HG02642 (cell line): ENCODE measurements around the gene NLGN4X.

Source experiments
- ATAC-seq: cut with Tn5 transposase; IDR thresholded peaks from one replicate; pipeline ENCODE4 v1.9.1; 2021; ENCODE audit warnings: mild to moderate bottlenecking; ENCODE audit not compliant: unreplicated experiment, poor library complexity

NLGN4X gene

DNA sequence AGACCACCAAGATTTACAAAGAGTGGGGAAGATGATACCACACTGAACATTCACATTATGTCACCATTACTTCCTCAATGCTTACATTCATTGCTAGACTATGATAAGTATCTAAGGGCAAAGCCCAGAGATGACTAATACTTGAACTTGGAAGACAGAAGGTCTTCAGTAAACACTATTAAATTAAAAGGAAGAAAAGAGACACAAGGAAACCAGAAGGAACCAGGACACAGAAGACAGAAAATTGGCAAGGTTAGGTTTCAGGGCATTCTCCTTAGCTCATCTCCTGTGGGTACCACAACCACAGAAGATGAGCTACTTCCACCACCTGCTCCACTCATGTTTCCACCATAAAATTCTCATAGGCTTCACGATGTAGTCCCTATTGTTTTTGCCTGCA, 64.9 kb downstream of the NLGN4X start:
- ATAC-seq: no peak

DNA sequence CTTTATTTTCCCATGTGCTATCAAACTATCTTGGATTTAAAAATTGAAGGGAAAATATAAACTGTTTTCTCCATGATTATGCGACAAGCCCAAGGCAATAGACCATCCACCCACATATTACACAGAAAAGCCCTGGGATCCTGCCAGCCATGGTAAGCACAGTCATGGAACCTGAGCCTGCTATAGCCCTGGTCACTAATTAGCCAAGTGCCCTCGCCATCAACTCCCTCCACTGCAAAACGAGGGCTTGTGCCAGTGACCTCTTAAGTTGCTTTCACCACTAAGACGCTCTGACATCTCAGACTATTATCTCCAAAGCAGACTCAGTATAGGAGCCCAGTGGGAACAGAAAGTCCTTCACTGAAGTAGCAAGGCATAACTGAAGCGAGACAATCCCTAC, 69.2 kb downstream of the NLGN4X start:
- no peak for ATAC-seq

DNA sequence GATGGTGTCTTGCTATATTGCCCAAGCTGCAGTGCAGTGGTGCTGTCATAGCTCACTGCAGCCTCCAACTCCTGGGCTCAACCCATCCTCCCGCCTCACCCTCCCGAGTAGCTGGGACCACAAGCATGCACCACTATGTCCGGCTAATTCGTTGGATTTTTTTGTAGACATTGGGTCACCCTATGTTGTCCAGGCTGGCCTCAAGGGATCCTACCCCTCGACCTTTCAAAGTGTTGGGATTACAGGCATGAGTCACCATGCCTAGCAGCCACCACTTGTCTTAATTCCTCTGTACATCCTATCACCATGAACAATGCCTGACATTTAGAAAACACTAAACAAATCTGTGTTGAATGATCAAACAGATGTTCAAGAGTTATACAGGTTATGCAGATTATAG, 76.7 kb downstream of the NLGN4X start:
- ATAC-seq: no peak

DNA sequence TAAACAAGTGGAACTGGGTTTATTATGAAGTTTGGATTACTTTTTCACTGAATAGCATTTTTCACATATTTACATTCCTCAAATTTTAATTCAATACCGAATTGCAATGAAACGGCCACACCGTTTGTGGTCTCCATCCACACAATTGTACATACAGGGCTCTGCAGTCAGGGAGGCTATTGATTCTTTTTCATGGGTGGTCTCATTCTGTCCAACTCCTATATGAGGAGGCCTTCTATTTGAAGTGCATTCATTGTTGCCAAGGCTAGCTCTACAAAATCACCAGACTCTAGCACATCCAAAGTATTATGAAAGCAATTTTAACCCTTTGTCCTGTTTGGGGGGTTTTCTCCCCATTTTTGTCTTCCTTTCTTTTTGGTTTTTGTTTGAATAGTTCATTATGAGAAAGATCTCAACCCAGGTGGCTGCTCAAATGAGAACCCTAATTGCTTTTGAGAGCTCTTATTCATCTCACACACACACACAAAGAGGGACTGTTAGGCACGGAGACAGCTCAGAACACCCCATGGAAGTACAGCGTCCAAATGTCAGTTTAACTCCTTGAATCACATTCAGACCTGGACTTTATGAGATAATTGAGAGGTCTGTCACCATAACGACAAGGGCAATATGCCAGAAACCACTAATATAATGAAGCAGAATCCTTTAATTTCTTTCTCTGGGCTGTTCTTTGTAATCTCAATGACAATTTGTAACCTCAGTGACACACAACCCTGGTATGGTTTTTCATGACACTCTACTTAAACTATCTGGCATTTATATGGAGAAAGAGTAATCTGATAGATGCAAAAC, 79.4 kb downstream of the NLGN4X start:
- no peak for ATAC-seq

DNA sequence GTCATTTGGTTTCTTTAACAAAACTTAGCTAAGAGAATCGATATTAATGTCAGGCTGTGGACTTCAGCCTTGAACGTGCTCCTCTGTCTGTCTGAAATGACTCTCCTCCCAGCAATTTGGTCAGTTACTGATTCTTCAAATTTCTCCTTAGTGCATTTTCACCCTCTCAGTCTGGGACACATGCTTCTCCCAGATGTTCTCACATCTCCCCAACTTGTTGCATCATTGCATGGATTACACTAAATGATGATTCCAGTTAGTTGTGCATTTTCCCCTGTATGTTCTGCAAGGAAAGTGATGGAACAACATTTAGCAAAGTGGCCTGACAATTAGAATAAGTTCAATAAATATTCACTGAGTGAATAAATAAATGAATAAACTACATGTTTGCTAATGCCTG, 94.4 kb downstream of the NLGN4X start:
- no peak for ATAC-seq

DNA sequence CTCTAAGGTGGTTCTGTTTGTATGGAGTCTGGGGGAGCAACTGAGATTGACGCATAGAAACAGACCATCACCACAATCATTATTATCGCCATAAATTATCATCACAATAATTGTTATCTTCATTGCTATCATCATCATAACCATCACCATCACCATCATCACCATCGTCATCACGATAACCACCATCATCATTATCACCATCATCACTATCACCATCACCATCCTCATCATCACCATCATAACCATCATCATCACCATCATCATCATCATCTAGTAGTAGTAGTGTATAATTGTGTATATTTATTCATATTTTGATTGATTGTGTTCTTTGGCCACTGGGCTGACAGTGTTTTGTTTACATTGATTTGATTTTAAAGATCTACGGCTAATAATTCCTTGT, 95.7 kb downstream of the NLGN4X start:
- ATAC-seq: no peak

DNA sequence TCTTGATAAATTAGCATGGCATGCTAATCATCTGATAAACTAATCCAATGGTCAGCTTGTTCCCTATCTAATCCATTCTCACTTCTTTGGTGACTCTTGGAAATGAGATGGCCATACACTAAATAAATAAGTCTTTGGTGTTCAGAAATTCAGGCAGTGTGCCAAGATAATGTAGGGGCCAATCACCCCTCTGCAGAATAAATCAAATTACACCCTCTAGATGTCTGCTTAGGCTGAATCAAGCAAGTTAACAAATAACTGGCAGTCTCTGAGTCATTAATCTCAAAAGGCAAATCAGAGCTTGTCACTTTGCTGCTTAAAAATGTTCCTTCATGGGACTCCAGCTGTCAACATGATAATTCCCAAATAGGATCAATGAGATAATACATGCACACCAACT, 97.4 kb downstream of the NLGN4X start:
- no peak for ATAC-seq

DNA sequence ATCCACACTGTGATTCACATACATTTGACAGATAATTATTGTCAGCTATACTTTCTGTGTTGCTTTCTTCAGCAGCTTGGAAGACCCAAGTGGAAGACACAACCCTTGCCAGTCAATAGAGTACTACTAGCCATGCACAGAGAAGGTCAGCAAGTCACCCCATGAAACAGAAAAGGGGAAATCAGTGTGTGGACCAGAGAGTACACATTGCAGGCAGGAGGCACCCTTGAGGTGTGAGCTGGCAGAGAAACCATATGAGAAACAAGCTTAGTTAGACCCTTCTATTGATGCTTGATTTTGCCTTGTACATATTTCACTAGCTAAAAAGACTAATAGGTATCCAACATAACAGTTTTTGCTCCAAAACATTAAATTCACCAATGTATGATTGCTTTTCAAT, 99.5 kb downstream of the NLGN4X start:
- no peak for ATAC-seq

DNA sequence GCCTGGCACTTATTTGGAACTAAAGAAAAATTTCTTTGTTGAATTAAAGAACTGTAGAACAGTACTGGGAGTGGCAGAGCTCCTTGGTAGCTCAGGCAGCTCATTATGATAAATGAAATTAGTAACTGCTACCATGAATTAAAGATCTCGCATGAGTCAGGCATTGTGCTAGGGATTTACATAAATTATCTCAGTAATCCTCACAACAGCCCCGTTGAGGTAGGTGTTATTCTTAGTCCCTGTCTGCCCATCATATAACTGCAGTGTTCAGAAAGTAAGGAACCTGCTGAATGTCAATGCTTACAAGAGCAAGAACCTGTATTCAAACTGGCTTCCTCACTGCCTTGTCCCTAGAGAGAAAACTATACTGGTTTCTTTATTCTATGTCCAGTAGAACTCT, 108.3 kb downstream of the NLGN4X start:
- ATAC-seq: no peak

DNA sequence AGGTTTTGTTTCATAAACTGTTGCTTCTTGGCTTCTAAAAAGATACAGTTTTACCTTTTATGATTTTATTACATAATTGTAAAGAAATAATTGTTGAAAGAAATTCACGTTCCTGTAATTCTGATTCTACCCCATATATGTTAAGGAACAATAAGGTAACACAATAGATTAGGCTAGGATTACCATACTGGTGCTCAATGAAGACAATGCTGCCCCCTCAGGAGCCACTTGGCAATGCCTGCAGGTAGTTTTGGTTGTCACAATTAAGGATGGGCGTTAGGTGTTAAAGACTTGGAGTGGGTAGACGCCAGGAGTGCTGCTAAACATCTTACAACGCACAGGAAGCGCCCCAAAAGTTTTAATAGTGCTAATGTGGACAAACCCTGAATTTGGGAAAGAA, 133.2 kb downstream of the NLGN4X start:
- no peak for ATAC-seq

DNA sequence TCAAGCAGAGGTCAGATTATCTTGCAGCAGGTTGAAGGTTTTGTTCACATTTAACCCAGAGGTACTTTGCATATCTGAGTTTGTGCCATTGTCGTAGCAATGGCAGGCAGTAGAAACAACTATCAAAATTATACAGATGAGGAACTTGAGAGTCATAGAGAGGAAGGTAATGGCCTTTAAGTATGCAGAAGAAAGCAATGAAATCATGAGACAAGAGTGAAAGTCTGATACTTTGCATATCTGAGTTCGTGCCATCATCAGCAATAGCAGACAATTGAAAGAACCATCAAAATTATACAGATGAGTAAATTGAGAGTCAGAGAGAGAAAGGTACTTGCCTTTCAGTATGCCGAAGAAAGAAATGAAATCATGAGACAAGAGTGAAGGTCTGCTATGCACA, 154.1 kb downstream of the NLGN4X start:
- ATAC-seq: no peak

DNA sequence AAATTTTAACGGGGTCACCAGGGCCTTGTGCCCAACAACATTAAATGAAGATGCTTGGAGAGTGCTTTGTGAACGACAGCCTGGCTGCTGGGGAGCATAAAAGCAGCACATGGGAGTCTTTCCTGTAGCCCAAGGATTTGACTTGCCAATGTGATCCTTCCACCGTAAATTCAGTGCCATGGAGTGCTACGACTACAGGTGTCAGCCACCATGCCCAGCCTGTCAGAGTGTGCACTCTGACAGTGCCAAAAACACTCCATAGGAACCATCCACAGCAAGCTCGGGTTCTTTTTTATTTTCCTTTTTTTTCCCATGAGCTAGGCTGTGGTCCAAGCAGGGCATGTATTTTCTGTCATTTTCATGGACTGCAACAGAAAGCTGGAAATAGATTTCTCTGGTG, 156.9 kb downstream of the NLGN4X start:
- ATAC-seq: no peak

DNA sequence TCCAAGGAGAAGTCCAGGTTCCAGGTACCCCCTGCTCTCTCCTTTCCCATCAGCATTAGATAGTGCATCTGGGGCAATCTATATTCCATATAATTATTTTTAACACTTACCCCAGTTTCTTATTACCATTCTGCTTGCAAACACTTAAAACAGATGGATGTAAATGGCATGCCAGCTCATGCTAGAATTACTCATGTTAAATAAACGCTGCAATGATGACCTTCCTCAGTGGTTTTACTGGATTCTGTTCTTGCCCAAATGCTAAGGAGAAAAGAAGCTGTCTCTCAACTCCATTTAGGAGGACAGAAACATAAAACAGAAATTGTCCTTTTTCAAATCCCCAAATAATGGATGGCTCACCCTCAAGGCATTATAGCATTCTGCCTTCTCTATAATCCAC, 161.1 kb downstream of the NLGN4X start:
- ATAC-seq: no peak

DNA sequence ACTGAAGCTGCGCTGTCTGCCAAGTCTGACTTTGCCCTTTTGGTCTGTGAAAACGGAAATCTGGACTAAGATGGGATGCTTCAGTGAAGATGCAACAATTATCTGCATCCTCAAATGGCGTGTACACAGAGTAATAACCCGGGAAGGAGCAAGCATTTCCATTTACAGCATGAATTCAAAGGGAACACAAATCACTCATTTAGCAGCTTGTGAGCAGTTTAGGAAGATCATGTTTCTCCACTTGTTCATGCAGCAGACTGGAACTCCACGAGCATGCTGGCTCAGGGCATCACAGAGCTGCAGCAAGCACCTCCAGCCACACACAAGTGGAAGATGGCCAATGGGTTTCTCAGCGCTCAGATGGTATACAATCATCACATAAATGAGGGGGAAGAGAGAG, 175.5 kb downstream of the NLGN4X start:
- no peak for ATAC-seq

DNA sequence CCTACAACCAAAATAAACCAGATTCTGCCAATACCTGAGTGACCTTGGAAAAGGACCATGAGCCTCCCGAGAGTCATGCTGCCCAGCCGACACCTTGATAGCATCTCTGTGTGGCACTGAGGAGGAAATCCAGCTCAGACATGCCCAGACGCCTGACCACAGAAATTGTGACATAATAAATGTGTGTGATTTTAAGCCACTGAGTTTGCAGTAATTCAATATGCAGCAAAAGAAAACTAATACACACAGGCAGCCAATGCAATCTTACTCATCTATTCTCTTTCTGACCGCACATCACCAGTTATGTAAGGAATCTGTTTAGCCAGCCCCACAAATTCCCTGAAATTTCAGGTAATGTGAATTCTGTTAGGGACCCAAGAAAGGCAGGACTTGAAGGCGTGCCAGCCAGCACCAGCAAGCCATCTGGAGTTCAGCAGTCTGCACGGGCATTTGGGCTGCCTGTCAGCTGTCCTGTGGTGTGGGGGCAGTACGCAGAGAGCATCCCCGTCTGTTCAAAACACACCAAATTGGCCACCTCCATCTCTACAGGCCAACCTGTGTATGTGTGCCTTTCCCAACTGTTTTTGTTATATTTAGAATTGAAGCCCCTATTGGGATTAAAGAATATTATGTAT, 176.4 kb downstream of the NLGN4X start:
- no peak for ATAC-seq

DNA sequence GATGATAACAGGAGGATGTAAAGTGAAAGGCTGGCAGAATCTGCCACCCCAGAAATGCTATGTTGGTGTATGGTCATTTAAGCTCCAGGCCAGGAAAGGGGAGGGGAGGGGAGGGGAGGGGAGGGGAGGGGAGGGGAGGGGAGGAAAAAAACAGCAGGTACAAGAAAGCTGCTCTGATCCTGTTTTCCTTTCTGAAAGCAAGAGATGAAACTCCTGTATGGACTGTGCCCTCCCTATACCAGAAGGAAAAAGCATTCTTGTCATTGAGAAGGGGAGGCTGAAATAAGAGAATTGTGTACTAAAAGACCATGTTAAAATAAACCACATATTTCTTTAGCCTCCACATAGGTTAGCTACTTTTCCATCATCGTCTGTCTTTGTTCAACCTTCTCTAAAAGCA, 179.5 kb downstream of the NLGN4X start:
- no peak for ATAC-seq

DNA sequence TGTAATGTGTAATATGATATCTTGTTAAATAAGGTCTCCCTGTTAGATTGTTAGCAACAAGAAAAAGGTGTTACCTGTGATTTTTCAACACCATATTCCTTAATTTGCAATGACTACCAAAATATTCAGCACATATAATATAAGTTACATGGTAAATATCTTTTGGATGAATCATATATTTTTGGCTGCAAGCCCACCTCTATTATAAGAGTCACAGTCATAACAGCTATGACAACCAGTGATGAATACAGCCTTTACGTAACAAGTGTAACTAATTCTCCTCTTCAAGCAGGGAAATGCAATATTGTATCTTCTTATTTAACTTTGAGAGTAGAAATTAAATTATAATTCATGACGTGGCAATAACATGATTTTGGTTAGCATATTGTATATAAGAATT, 187.0 kb downstream of the NLGN4X start:
- no peak for ATAC-seq

DNA sequence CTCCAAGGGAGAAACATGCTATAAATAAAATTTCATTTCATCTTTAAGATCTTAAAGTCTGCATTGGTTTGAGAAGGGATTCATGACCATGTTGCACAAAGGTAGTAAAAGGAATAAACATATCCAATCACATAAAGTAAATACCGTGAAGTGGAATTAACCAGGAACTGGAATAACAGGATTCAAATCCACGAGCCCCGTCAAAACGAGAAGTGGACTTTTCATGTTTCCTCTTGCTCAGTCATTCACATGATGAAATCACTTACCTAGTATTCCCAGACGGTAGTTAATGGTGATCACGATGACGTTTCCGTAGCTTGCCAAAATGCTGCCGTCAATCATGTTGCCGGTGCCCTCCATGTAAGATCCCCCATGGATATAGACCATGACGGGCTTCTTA, 199.7 kb downstream of the NLGN4X start:
- ATAC-seq: no peak

DNA sequence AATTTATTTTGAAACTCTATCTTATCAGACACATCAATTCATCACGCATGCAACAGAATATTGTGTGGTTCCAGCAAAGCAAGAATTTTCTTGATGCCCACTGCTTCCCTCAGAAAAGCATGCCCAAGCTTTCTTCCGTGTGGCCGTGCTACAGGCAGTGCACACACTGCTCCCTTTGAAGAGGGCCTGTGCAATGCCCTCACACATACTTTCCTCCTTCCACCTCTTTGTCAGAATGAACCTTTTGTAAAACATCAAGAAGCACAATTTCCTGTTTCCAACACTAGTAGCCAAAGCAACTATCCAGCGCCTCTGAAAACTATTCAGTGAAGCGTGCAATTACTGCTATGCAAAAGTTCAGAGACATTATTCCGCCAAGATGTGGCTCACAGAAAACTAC, 201.7 kb downstream of the NLGN4X start:
- no peak for ATAC-seq

DNA sequence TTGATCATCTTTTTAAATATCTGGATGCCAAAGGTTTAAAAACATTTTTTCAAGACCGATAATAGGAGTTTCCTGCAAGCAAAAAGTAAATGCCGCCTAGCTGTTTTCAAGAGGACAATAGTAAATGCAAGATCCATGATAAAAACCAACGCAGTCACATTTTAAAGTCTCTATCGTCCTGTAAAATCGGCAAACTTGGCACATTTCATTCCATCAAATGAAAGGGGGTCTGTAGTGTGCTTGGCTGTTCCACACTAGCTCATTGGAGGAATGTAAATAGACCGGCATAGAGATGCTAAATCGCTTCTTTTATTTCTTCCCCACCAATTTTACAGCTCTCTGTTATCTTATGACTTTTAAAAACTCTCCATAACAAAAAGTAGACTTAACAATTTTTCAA, 202.2 kb downstream of the NLGN4X start:
- ATAC-seq: no peak

DNA sequence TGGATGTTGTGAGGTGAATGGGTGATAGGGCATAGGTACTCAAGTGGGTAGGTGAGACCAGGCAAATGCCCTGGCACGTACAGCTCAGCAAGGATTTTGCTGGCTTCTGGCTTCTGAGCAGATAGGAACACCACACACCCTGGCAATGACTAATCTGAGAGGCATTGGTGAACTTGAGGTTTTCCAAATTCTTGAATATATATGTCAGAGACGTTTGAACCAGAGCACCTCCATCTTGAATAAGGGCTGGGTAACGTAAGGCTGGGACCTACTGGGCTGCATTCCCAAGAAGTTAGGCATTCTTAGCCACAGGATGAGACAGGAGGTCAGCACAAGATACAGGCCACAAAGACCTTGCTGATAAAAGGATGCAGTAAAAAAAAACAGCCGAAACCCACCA, 204.5 kb downstream of the NLGN4X start:
- ATAC-seq: no peak
